Measurements from ENCODE around the gene TSPEAR.

- TF ChIP-seq POLR2AphosphoS5 (IDR thresholded peaks at IDR 0.05; ENCODE audit: low read depth, low read length) (no peak), TAF1 (IDR thresholded peaks at IDR 0.05; ENCODE audit: borderline replicate concordance, insufficient read depth, low read length) (no peak), SIN3A (IDR thresholded peaks at IDR 0.05; ENCODE audit: borderline replicate concordance, insufficient read depth, low read length) (no peak)
Observed at GRCh38 chr21:44718093-44718492, 6.7 kb upstream of the TSPEAR start.

Data from PFSK-1 (cell line).